ENCODE data around the gene PLCH1. TPM values are rescaled to one million over a fixed set of nuclear protein-coding genes. Genes with fewer than 3 reads are reported as not detected.
A peak's percentile ranks its signal among the peaks of the same experiment; 100 is the strongest.

PLCH1 gene
- total and polyA plus RNA-seq, 2 of the 8 experiments (the other 6 are each of a cell fraction or from before 2014, with no cell fraction given): 5.8 to 17.2 TPM

DNA sequence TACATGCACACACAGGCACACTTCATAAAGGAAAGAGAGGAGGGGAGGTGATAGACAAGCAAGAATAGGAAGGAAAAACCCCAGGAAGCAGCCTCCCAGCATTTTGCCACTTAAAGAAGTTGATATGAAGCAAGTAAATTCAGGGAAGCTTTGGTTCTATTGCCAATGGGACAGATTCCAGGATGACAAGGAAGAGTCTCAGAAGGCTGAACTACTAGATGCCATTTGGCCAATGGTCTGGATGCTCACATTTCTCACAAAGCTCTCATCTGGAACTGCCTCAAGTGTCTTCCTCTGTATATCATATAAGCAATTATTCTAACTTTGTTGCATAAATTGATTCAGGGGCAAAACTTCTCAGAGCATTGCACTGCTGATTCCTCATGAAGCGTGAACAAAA lies 372.6 kb downstream of the PLCH1 start:
- H3K79me2 ChIP-seq (ENCODE audit: control insufficient read depth in 1 of 2, insufficient read depth in 2 of 2, low read length in 2 of 2): no peaks in the 10 kb centered on the region
- no peak overlapping the region for H2BK5ac ChIP-seq (ENCODE audit: low read depth, low read length)
- no peaks in the 10 kb centered on the region for H3K27me3 ChIP-seq (replicated peaks in 1 of 4; ENCODE audit: control insufficient read depth in 3 of 4, extremely low read depth in 1 of 4, insufficient read depth in 3 of 4, low read length in 3 of 4)
- no peak overlapping the region for H4K91ac ChIP-seq (replicated peaks; ENCODE audit: insufficient read length, low read length)
- peaks cover 0 to 27% (median 16%) of the 10 kb centered on the region in 4 experiments; a peak in 5 of 7 replicates for H3K4me1 ChIP-seq (replicated peaks in 1 of 4; ENCODE audit: control insufficient read depth in 3 of 4, insufficient read depth in 4 of 4, low read length in 3 of 4)
- H4K8ac ChIP-seq (ENCODE audit: extremely low read depth, insufficient read depth, low read length): no peak overlapping the region
- FAIRE-seq (no peak), DNase-seq (ENCODE audit: low read depth in 1 of 2, low spot score in 2 of 2) (no peak)
- H3K14ac ChIP-seq (ENCODE audit: insufficient read length): no peak overlapping the region
- ChIA-PET POLR2A (ENCODE audit: partially characterized antibody) (interaction anchor here (0.8 to 2.0 kb wide), 2 partner anchors 9 to 307 kb away, joined by 3 to 7 read pairs; no protein-coding TSS in a partner anchor), CTCF (ENCODE audit: partially characterized antibody) (interaction anchor here (0.6 to 2.1 kb wide), 7 partner anchors 11 to 330 kb away, joined by 3 to 13 read pairs (median 4); no protein-coding TSS in a partner anchor)
- H3K23me2 ChIP-seq (ENCODE audit: low read depth, low read length): no peaks in the 10 kb centered on the region
- no peak overlapping the region for H3K9ac ChIP-seq (replicated peaks in 1 of 4; ENCODE audit: extremely low read depth in 1 of 4, low read depth in 3 of 4, low read length in 3 of 4)
- H4K20me1 ChIP-seq (replicated peaks in 1 of 2; ENCODE audit: control insufficient read depth in 1 of 2, insufficient read depth in 2 of 2, low read length in 2 of 2): no peaks in the 10 kb centered on the region
- H3K18ac ChIP-seq (ENCODE audit: extremely low read depth, low read length): peak overlapping the region; percentile 21; the same call in 1 of the 2 replicates
- no peak overlapping the region for H2AFZ ChIP-seq (ENCODE audit: low read length)
- no peak overlapping the region for H3K4ac ChIP-seq (replicated peaks; ENCODE audit: insufficient read length, low read depth, low read length)
- H2AK5ac ChIP-seq (ENCODE audit: low read depth, low read length): no peak overlapping the region
- H3K4me3 ChIP-seq (ENCODE audit: extremely low read depth in 1 of 4, insufficient read depth in 2 of 4, low read depth in 3 of 4, low read length in 4 of 4): no peak overlapping the region
- H2BK12ac ChIP-seq (ENCODE audit: low read depth, low read length): no peak overlapping the region
- no peaks in the 10 kb centered on the region for H3K9me3 ChIP-seq (ENCODE audit: insufficient read depth in 2 of 2, low read depth in 1 of 2, low read length in 1 of 2)
- no peak overlapping the region for H2BK120ac ChIP-seq (replicated peaks; ENCODE audit: low read depth, low read length)
- H3K36me3 ChIP-seq (ENCODE audit: control insufficient read depth in 2 of 4, insufficient read depth in 4 of 4, low read length in 3 of 4): no peaks in the 10 kb centered on the region
- no peak overlapping the region for H4K5ac ChIP-seq (ENCODE audit: insufficient read length, low read depth, low read length)
- H2BK15ac ChIP-seq (ENCODE audit: low read length): no peak overlapping the region
- H3K56ac ChIP-seq (replicated peaks; ENCODE audit: insufficient read length, low read depth, low read length): no peak overlapping the region
- H2BK20ac ChIP-seq (ENCODE audit: low read length): no peak overlapping the region
- H3K4me2 ChIP-seq (ENCODE audit: insufficient read depth in 1 of 2, low read depth in 2 of 2, low read length in 2 of 2): no peak overlapping the region
- WGBS, 2 experiments (ENCODE audit: extremely low coverage in 1 of 2, insufficient coverage in 1 of 2, insufficient read length in 1 of 2, insufficient replicate concordance in 2 of 2, low coverage in 1 of 2, low lambda C conversion rate in 2 of 2, missing lambda C conversion rate in 1 of 2): 86% methylated on average over 1 of the region's 1 CpG; no CpG with 5 or more reads in 1 of the 2 experiments
- no peak overlapping the region for H3K23ac ChIP-seq (ENCODE audit: insufficient read length)
- no peak overlapping the region for H3K27ac ChIP-seq (ENCODE audit: low read depth, low read length)
- no peaks in the 10 kb centered on the region for H3K79me1 ChIP-seq (ENCODE audit: low read depth, low read length)
- TF ChIP-seq SIRT6 (IDR thresholded peaks at IDR 0.05; ENCODE audit: low read length) (no peak), HDAC2 (IDR thresholded peaks at IDR 0.05; ENCODE audit: borderline replicate concordance in 1 of 2, low read depth in 2 of 2, low read length in 2 of 2) (no peak), TAF7 (optimal IDR thresholded peaks at IDR 0.05; ENCODE audit: borderline replicate concordance, low read depth, low read length) (no peak), TCF12 (IDR thresholded peaks at IDR 0.05; ENCODE audit: low read depth, low read length) (no peak), BRCA1 (IDR thresholded peaks at IDR 0.05; ENCODE audit: low read depth, low read length) (no peak), KDM1A (IDR thresholded peaks at IDR 0.05; ENCODE audit: borderline replicate concordance, low read length) (no peak), SUZ12 (IDR thresholded peaks at IDR 0.05; ENCODE audit: low read length) (no peak), RBBP5 (IDR thresholded peaks at IDR 0.05; ENCODE audit: borderline replicate concordance, low read depth, low read length) (no peak), SP1 (IDR thresholded peaks at IDR 0.05; ENCODE audit: low read depth, low read length) (no peak), BACH1 (IDR thresholded peaks at IDR 0.05; ENCODE audit: low read length) (no peak), CEBPB (IDR thresholded peaks at IDR 0.05; ENCODE audit: low read depth, low read length) (no peak)
- TF ChIP-seq, protein P1, sequence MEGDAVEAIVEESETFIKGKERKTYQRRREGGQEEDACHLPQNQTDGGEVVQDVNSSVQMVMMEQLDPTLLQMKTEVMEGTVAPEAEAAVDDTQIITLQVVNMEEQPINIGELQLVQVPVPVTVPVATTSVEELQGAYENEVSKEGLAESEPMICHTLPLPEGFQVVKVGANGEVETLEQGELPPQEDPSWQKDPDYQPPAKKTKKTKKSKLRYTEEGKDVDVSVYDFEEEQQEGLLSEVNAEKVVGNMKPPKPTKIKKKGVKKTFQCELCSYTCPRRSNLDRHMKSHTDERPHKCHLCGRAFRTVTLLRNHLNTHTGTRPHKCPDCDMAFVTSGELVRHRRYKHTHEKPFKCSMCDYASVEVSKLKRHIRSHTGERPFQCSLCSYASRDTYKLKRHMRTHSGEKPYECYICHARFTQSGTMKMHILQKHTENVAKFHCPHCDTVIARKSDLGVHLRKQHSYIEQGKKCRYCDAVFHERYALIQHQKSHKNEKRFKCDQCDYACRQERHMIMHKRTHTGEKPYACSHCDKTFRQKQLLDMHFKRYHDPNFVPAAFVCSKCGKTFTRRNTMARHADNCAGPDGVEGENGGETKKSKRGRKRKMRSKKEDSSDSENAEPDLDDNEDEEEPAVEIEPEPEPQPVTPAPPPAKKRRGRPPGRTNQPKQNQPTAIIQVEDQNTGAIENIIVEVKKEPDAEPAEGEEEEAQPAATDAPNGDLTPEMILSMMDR (IDR thresholded peaks at IDR 0.05; ENCODE audit: control extremely low read depth in 1 of 3, insufficient read depth in 1 of 3, low read depth in 1 of 3, low read length in 3 of 3): no peak

Measured in H1 (cell line).